DMS79 (cell line): Measurements from ENCODE around the gene EFL1.
"Not testable (repeated sequence)": the region's sequence is repeated elsewhere in the genome, so short reads cannot be mapped to it uniquely, and the experiment has no call there.

Experiments used
- DNase-seq: peaks from one replicate; lab custom pipeline; 2025; lab: John Stamatoyannopoulos, UW

Gene EFL1

GRCh38 chr15:82281276-82281675 lies 18.7 kb upstream of the EFL1 start:
- DNase-seq, result not testable (repeated sequence)

GRCh38 chr15:82275410-82275809 lies 12.9 kb upstream of the EFL1 start:
- DNase-seq, result no peak

DNA sequence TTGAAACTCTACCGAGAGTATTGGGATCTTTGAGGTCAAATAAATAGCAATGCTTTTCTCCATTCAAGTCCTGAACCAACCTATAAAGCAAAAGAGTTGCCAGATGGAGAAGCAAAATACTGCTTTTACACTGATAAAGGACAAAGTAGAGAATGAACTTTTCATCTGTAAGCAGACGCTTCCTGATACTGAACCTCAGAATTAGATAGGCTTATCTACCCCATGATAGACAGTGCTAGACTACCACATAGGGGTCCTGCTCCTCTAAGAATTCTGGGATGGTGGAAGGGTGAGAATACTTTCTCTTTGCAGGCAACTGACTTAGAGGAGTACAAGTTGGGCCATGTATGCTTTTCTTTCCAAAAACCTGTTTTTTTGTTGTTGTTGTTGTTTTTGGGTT lies 9.6 kb upstream of the EFL1 start:
- no peak for DNase-seq

GRCh38 chr15:82268454-82268853 lies 5.9 kb upstream of the EFL1 start:
- not testable (repeated sequence) for DNase-seq

DNA sequence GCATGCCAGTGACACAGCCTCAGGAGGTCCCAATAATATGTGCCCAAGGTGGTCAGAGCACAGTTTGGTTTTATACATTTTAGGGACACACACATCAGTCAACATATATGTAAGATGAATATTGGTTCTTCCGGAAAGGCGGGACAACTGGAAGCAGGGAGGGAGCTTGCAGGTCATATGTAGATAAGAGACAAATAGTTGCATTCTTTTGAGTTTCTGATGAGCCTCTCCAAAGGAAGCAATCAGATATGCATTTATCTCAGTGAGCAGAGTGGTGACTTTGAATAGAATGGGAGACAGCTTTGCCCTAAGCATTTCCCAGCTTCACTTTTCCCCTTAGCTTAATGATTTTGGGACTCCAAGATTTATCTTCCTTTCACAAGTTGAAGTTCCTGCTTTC lies 4.6 kb upstream of the EFL1 start:
- DNase-seq, result not testable (repeated sequence)

GRCh38 chr15:82263350-82263749 lies 816 bp upstream of the EFL1 start:
- no peak for DNase-seq

GRCh38 chr15:82261566-82262421 lies 740 bp downstream of the EFL1 start:
- not testable (repeated sequence) for DNase-seq

- DNase-seq, result not testable (repeated sequence)
These were observed 14.3 kb downstream of the EFL1 start for GRCh38 chr15:82248261-82248660.

DNA sequence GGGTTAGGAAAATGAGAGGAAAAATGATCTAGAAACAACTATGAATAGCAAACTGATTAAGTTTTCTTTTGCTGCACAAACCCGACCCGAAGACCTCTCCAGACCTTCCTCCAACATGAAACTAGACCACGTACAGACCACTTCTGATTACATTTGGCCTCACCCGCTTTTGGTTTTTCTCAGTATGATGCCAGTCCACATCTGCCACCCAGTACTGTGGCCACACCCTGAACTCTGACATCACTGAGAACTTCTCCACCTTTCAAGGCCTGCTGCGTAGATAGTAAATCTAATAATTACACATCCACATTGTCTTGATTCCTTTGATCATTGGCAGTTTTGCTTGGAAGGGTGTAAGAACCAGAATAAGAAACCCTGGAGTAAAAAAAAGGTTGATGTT lies 16.6 kb downstream of the EFL1 start:
- DNase-seq, result not testable (repeated sequence)

- DNase-seq, result not testable (repeated sequence)
These were observed 18.9 kb downstream of the EFL1 start for GRCh38 chr15:82243644-82244043.

- not testable (repeated sequence) for DNase-seq
These were observed 20.6 kb downstream of the EFL1 start for GRCh38 chr15:82241836-82242499.

GRCh38 chr15:82239685-82240391 lies 22.7 kb downstream of the EFL1 start:
- no peak for DNase-seq

GRCh38 chr15:82237944-82238534 lies 24.5 kb downstream of the EFL1 start:
- DNase-seq, result not testable (repeated sequence)

- no peak for DNase-seq
These were observed 30.7 kb downstream of the EFL1 start for GRCh38 chr15:82231842-82232241.

DNA sequence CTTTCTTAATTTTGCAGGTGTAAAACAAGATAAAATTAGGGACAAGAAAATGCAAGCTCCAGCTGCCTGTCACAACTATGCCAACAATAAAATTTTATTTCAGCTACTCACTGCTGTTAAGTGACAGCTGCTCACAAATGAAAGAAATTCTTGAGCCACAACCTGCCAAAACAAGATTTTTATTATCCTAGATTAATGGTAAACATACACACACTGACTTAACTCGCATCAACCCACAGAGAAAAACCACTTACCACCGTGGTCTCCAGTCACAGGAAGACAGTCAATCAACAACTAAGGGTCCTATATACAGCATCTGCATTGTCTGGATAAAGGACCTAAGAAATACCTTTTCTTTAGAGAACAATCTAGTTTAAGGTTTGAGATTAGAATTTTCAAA lies 31.3 kb downstream of the EFL1 start:
- DNase-seq, result no peak

- no peak for DNase-seq
These were observed 33.8 kb downstream of the EFL1 start for GRCh38 chr15:82228750-82229149.

DNA sequence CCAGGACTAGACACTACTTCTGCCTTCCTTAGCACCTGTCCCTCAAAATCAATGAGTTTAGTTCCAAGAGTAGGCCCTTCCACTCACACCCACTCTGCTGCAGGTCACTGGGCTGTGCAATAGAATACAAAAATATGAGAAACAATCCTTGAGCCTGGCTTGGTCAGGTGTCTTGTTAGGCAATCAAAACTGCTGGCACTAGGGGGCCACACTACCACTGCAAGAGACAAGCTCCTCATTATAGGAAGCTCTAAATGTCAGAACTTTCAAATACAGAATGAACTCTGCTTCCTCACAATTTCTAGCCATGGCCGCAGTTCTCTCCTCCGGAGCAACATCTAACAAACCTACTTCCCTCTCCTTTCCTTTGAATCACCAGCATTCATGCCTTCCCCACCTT lies 41.0 kb downstream of the EFL1 start:
- not testable (repeated sequence) for DNase-seq

- DNase-seq, result not testable (repeated sequence)
These were observed 46.4 kb downstream of the EFL1 start for GRCh38 chr15:82216092-82216491.

- not testable (repeated sequence) for DNase-seq
These were observed 50.3 kb downstream of the EFL1 start for GRCh38 chr15:82212201-82212600.

DNA sequence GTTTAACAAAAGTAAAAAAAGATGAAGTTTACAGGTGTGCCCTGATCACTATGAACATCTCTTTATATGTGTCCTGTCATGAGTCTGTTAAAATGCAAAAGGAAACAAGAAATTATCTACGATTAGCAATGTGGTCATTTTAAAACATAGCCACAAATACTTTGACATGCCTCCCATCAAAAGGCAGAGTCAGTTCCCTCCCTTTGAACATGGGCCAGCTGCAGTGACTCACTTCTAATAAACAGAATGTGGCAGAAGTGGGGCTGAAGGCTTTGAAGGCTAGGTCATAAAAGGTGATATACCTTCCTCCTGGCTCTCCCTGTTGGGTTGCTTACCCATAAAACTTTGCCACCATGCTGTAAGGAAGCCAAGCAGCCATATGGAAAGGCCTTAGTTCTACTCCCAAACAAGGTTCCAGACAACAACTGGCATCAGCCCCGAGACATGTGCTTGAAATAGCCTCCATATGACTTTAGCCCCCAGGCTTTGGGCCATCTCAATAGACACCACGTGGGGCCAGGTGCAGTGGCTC lies 52.4 kb downstream of the EFL1 start:
- not testable (repeated sequence) for DNase-seq

GRCh38 chr15:82204575-82204974 lies 58.0 kb downstream of the EFL1 start:
- DNase-seq, result not testable (repeated sequence)
